Gastroesophageal sphincter (tissue), 4 donors: ENCODE data around the gene ASPG. TPM values are rescaled to one million over a fixed set of nuclear protein-coding genes. Genes with fewer than 3 reads are reported as not detected.

Experiments used
- ATAC-seq: fragments of 150-250 bp; one replicate; pipeline ENCODE4 v1.9.1; 2016; ENCODE audit warnings: mild to moderate bottlenecking, moderate library complexity
- H3K27ac ChIP-seq, 4 donors: fragments of 200-600 bp; sonication (generic) in 3 of 4; 1 replicate in 3 of 4; 2 replicates in 1 of 4; pipeline ENCODE4 v1.5.1; 2016 to 2019
- H3K27me3 ChIP-seq: fragments of 200-600 bp; sonication (generic); one replicate; pipeline ENCODE4 v1.5.1; 2019
- H3K36me3 ChIP-seq, 2 donors: fragments of 200-600 bp; sonication (generic); one replicate each; pipeline ENCODE4 v1.5.1; 2019; ENCODE audit warnings: control low read depth in 1 of 2
- H3K4me1 ChIP-seq, 3 donors: fragments of 200-600 bp; sonication (generic); 1 replicate in 2 of 3; 2 replicates in 1 of 3; pipeline ENCODE4 v1.5.1; 2016 to 2019; ENCODE audit warnings: control low read depth in 2 of 3
- H3K4me3 ChIP-seq, 2 donors: fragments of 200-600 bp; sonication (generic); one replicate each; pipeline ENCODE4 v1.5.1; 2019; ENCODE audit warnings: mild to moderate bottlenecking in 1 of 2, moderate library complexity in 1 of 2
- H3K9me3 ChIP-seq, 3 donors: fragments of 200-600 bp; sonication (generic); one replicate each; pipeline ENCODE4 v1.5.1; 2017 to 2019; ENCODE audit warnings: control low read depth in 2 of 3
- CTCF ChIP-seq, 4 experiments: fragments of 200-600 bp in 2 of 4; fragments of 450-650 bp in 2 of 4; sonication (generic) in 1 of 4; IDR thresholded peaks; one replicate each; pipeline ENCODE4 v1.5.1; 2017 to 2019; ENCODE audit warnings: antibody characterized with exemption in 4 of 4, mild to moderate bottlenecking in 2 of 4, moderate library complexity in 2 of 4
- EP300 ChIP-seq: sonication (generic); formaldehyde crosslinking; IDR thresholded peaks from one replicate; pipeline ENCODE4 v1.6.1; 2017; ENCODE audit warnings: antibody characterized with exemption, mild to moderate bottlenecking
- POLR2A ChIP-seq, 2 donors: fragments of 450-650 bp; IDR thresholded peaks; one replicate each; pipeline ENCODE4 v1.6.1; 2017; ENCODE audit warnings: antibody characterized with exemption in 2 of 2, mild to moderate bottlenecking in 2 of 2, moderate library complexity in 1 of 2
- POLR2AphosphoS5 ChIP-seq: sonication (generic); formaldehyde crosslinking; IDR thresholded peaks from one replicate; pipeline ENCODE4 v1.6.1; 2017; ENCODE audit warnings: antibody characterized with exemption
- WGBS, 2 donors: methylation state at CpG; one replicate each; pipeline ENCODE4 v1.1.5; 2018; ENCODE audit warnings: low coverage in 1 of 2; 5-methylcytosine and 5-hydroxymethylcytosine counted together
- total RNA-seq, 4 donors: library from RNA; depleted of rRNA; stranded (reverse); fragments of >200 nt; gene quantifications; one replicate each; pipeline ENCODE4 v1.1.0, GENCODE V29; 2016

The ASPG gene
- total RNA-seq, 4 donors from 2014 or later: 0.13 to 1.1 TPM; not detected in 2

GRCh38 chr14:104064003-104064402 lies 21.5 kb upstream of the ASPG start:
- Histone ChIP-seq H3K4me1 (no peaks in the 10 kb centered on the region), H3K27ac (no peak overlapping the region), H3K4me3 (no peak overlapping the region), H3K27me3 (peaks cover 42% of the 10 kb centered on the region), H3K36me3 (no peaks in the 10 kb centered on the region), H3K9me3 (peaks cover 0 to 27% (median 0%) of the 10 kb centered on the region in 3 donors)
- ATAC-seq: no peak
- TF ChIP-seq POLR2AphosphoS5 (no peak), CTCF (IDR thresholded peaks at IDR 0.05) (no peak), EP300 (no peak), POLR2A (IDR thresholded peaks at IDR 0.05) (no peak)
- 87 to 91% methylated on average over 7 to 9 of the region's 10 CpGs for WGBS, 2 donors

GRCh38 chr14:104066279-104066678 lies 19.2 kb upstream of the ASPG start:
- ATAC-seq: no peak
- no peak overlapping the region for H3K4me3 ChIP-seq
- H3K36me3 ChIP-seq: no peaks in the 10 kb centered on the region
- H3K27ac ChIP-seq: no peak overlapping the region
- TF ChIP-seq CTCF (IDR thresholded peaks at IDR 0.05) (no peak), POLR2AphosphoS5 (no peak), POLR2A (IDR thresholded peaks at IDR 0.05) (no peak)
- H3K27me3 ChIP-seq: peaks cover 64% of the 10 kb centered on the region
- 100% methylated on average over 2 of the region's 5 CpGs; no CpG with 5 or more reads in 1 of the 2 donors for WGBS, 2 donors
- peaks cover 0 to 21% (median 0%) of the 10 kb centered on the region in 3 donors for H3K9me3 ChIP-seq
- no peaks in the 10 kb centered on the region for H3K4me1 ChIP-seq

GRCh38 chr14:104066719-104067295 lies 18.7 kb upstream of the ASPG start:
- Histone ChIP-seq H3K36me3 (no peaks in the 10 kb centered on the region), H3K27me3 (peaks cover 66% of the 10 kb centered on the region), H3K4me3 (no peak overlapping the region), H3K4me1 (no peaks in the 10 kb centered on the region), H3K9me3 (peaks cover 0 to 21% (median 0%) of the 10 kb centered on the region in 3 donors), H3K27ac (no peak overlapping the region)
- TF ChIP-seq EP300 (no peak), POLR2AphosphoS5 (no peak), POLR2A (IDR thresholded peaks at IDR 0.05) (no peak), CTCF (IDR thresholded peaks at IDR 0.05) (no peak)
- 72% methylated on average over 3 of the region's 4 CpGs; no CpG with 5 or more reads in 1 of the 2 donors for WGBS, 2 donors
- no peak for ATAC-seq

- Histone ChIP-seq H3K4me1 (no peaks in the 10 kb centered on the region), H3K4me3 (no peak overlapping the region), H3K27ac (no peak overlapping the region), H3K9me3 (peaks cover 0 to 34% (median 0%) of the 10 kb centered on the region in 3 donors), H3K36me3 (no peaks in the 10 kb centered on the region), H3K27me3 (peaks cover 79% of the 10 kb centered on the region)
- no peak for TF ChIP-seq EP300
- no peak for TF ChIP-seq POLR2A (IDR thresholded peaks at IDR 0.05)
- WGBS, 2 donors: 78 to 84% methylated on average over 5 to 7 of the region's 7 CpGs
- no peak for ATAC-seq
Measured at GRCh38 chr14:104069541-104069940, 16.0 kb upstream of the ASPG start.

- H3K4me3 ChIP-seq: no peak overlapping the region
- no peak overlapping the region for H3K27ac ChIP-seq
- peaks cover 0 to 3% (median 0%) of the 10 kb centered on the region in 3 donors for H3K4me1 ChIP-seq
- 62 to 63% methylated on average over 3 of the region's 3 CpGs for WGBS, 2 donors
- no peak for ATAC-seq
- peaks cover 67% of the 10 kb centered on the region for H3K27me3 ChIP-seq
- TF ChIP-seq POLR2AphosphoS5: no peak
- TF ChIP-seq CTCF (IDR thresholded peaks at IDR 0.05): no peak
- TF ChIP-seq POLR2A (IDR thresholded peaks at IDR 0.05): no peak
- no peak for TF ChIP-seq EP300
- no peaks in the 10 kb centered on the region for H3K36me3 ChIP-seq
- H3K9me3 ChIP-seq: peaks cover 0 to 18% (median 0%) of the 10 kb centered on the region in 3 donors
Measured at GRCh38 chr14:104072586-104072985, 12.9 kb upstream of the ASPG start.
